GM12878 (cell line): Measurements from ENCODE around the gene MRS2. TPM values are rescaled to one million over a fixed set of nuclear protein-coding genes. Genes with fewer than 3 reads are reported as not detected.

ENCODE experiments used
- ATAC-seq: fragments of 200-7000 bp; cut with Tn5 transposase; 3 replicates; pipeline ENCODE4 v1.9.1; 2020; ENCODE audit warnings: mild to moderate bottlenecking, moderate library complexity
- BruUV-seq: library from RNA; stranded (reverse); fragments of 400-500 nt; replicated peaks from 2 replicates; lab custom pipeline; 2021; lab: Mats Ljungman, UMichigan
- CTCF ChIA-PET: fragments of 300-600 bp; sonication (Branson Sonifier 250); formaldehyde crosslinking; extraction: SDS; loops from one replicate; lab custom pipeline; 2021; ENCODE audit warnings: inconsistent platforms; lab: Yijun Ruan, JAX
- POLR2A ChIA-PET: fragments of 350-600 bp; formaldehyde crosslinking; extraction: SDS; loops from one replicate; lab custom pipeline; 2021; ENCODE audit warnings: inconsistent platforms; lab: Charles Lee
- RAD21 ChIA-PET: fragments of 300-600 bp; sonication (Branson Sonifier 250); formaldehyde crosslinking; loops from one replicate; lab custom pipeline; 2023; ENCODE audit warnings: antibody characterized with exemption; ENCODE audit not compliant: unreplicated experiment; lab: Charles Lee
- SMC1A ChIA-PET: fragments of 300-600 bp; sonication (Branson Sonifier 250); formaldehyde crosslinking; loops from one replicate; lab custom pipeline; 2023; ENCODE audit not compliant: unreplicated experiment, uncharacterized antibody; lab: Charles Lee
- DNase-seq: peaks from one replicate; pipeline ENCODE4 v3.0.0-alpha.2; 2011; ENCODE audit warnings: low read depth, low spot score
- FAIRE-seq: peaks from 3 replicates; lab custom pipeline; 2011; peaks lifted over from hg19 to GRCh38; lab: Jason Lieb, UNC
- H2AFZ ChIP-seq: 2 replicates; pipeline ENCODE4 v1.6.0; 2011; ENCODE audit warnings: low read depth, low read length, control low read depth; ENCODE audit not compliant: control insufficient read depth
- H3K27ac ChIP-seq: 2 replicates; pipeline ENCODE4 v1.5.1; 2011; ENCODE audit warnings: control low read depth; ENCODE audit not compliant: control insufficient read depth, insufficient read depth
- H3K27me3 ChIP-seq, 2 experiments: replicated peaks in 1 of 2; 2 replicates each; pipeline versions ENCODE4 v1.6.0 to v1.6.1; 2011; ENCODE audit warnings: low read length in 1 of 2; ENCODE audit not compliant: control insufficient read depth in 2 of 2, insufficient read depth in 2 of 2
- H3K36me3 ChIP-seq, 2 experiments: 2 replicates each; pipeline ENCODE4 v1.5.1; 2011; ENCODE audit warnings: low read length in 1 of 2; ENCODE audit not compliant: control insufficient read depth in 2 of 2, insufficient read depth in 2 of 2
- H3K4me1 ChIP-seq: 2 replicates; pipeline ENCODE4 v1.6.1; 2011; ENCODE audit warnings: mild to moderate bottlenecking, low read length, moderate library complexity, mixed read lengths; ENCODE audit not compliant: control insufficient read depth, insufficient read depth
- H3K4me2 ChIP-seq: 2 replicates; pipeline ENCODE4 v1.6.0; 2011; ENCODE audit warnings: control low read depth; ENCODE audit not compliant: control insufficient read depth, insufficient read depth
- H3K4me3 ChIP-seq: fragments of 200-600 bp; sonication (generic); 2 replicates; pipeline ENCODE4 v1.5.1; 2016
- H3K79me2 ChIP-seq: 2 replicates; pipeline ENCODE4 v1.6.0; 2011; ENCODE audit warnings: low read length; ENCODE audit not compliant: control insufficient read depth, insufficient read depth
- H3K9ac ChIP-seq: 2 replicates; pipeline ENCODE4 v1.8.0; 2011; ENCODE audit warnings: low read length, control low read depth, mixed read lengths; ENCODE audit not compliant: control insufficient read depth, insufficient read depth
- H3K9me3 ChIP-seq: replicated peaks from 3 replicates; pipeline ENCODE4 v1.5.1; 2011; ENCODE audit warnings: mild to moderate bottlenecking, low read length; ENCODE audit not compliant: control insufficient read depth, insufficient read depth
- H4K20me1 ChIP-seq: 2 replicates; pipeline ENCODE4 v1.6.0; 2011; ENCODE audit not compliant: control insufficient read depth, insufficient read depth
- CHD4 ChIP-seq: fragments of 200-600 bp; sonication (generic); IDR thresholded peaks from 2 replicates; pipeline ENCODE4 v1.6.1; 2016; ENCODE audit warnings: mild to moderate bottlenecking
- EZH2 ChIP-seq: IDR thresholded peaks from 2 replicates; pipeline ENCODE4 v1.6.1; 2012; ENCODE audit warnings: low read depth, mild to moderate bottlenecking, control low read depth, inconsistent platforms, low read length, borderline replicate concordance; ENCODE audit not compliant: control insufficient read depth
- JUND ChIP-seq: IDR thresholded peaks from 2 replicates; pipeline ENCODE4 v1.6.1; 2012; ENCODE audit warnings: low read depth, mild to moderate bottlenecking, low read length, improper control_type of control experiment, moderate library complexity
- MEF2B ChIP-seq: fragments of 450-650 bp; IDR thresholded peaks from 2 replicates; pipeline ENCODE4 v1.6.1; 2018; ENCODE audit warnings: mild to moderate bottlenecking, moderate library complexity; ENCODE audit not compliant: partially characterized antibody, poor library complexity, severe bottlenecking
- NRF1 ChIP-seq: conservative IDR thresholded peaks from 2 replicates; pipeline ENCODE4 v1.6.1; 2011; ENCODE audit warnings: mild to moderate bottlenecking, low read depth, low read length, improper control_type of control experiment
- RCOR1 ChIP-seq: conservative IDR thresholded peaks from 2 replicates; pipeline ENCODE4 v1.6.1; 2012; ENCODE audit warnings: low read depth, low read length, improper control_type of control experiment
- SMAD1 ChIP-seq: fragments of 450-650 bp; IDR thresholded peaks from 2 replicates; pipeline ENCODE4 v1.6.1; 2018; ENCODE audit warnings: mild to moderate bottlenecking, low read depth; ENCODE audit not compliant: partially characterized antibody
- SRF ChIP-seq, 2 experiments: IDR thresholded peaks; 2 replicates each; pipeline ENCODE4 v1.6.1; 2011; ENCODE audit warnings: low read depth in 2 of 2, low read length in 2 of 2, mild to moderate bottlenecking in 1 of 2, moderate library complexity in 1 of 2
- TBL1XR1 ChIP-seq: IDR thresholded peaks from 2 replicates; pipeline ENCODE4 v1.6.1; 2012; ENCODE audit warnings: low read depth, low read length, improper control_type of control experiment
- WRNIP1 ChIP-seq: IDR thresholded peaks from 2 replicates; pipeline ENCODE4 v1.6.1; 2011; ENCODE audit warnings: low read depth, low read length, improper control_type of control experiment, borderline replicate concordance
- ZSCAN29 ChIP-seq: fragments of 450-650 bp; IDR thresholded peaks from 2 replicates; pipeline ENCODE4 v1.6.1; 2017; ENCODE audit warnings: mild to moderate bottlenecking, moderate library complexity
- WGBS: methylation state at CpG from one replicate; pipeline ENCODE4 v1.1.6; 2016; ENCODE audit warnings: low lambda C conversion rate; ENCODE audit not compliant: insufficient replicate concordance, insufficient coverage; ENCODE audit errors: missing lambda C conversion rate; 5-methylcytosine and 5-hydroxymethylcytosine counted together
- in situ Hi-C: fragments of 300-500 bp; cut with MboI; formaldehyde crosslinking; loops from 9 replicates; pipeline ENCODE4 v1.14.3; 2018; ENCODE audit warnings: mixed read lengths
- intact Hi-C: fragments of 100-400 bp; cut with micrococcal nuclease; formaldehyde crosslinking; loops from one replicate; pipeline ENCODE4 v1.14.2; 2022; ENCODE audit not compliant: unreplicated experiment
- polyA plus RNA-seq, 11 experiments: library from polyadenylated mRNA; depleted of rRNA in 4 of 11; unstranded in 6 of 11; stranded (reverse) in 5 of 11; fragments of >200 nt; fragmentation: Nextera tagmentation in 4 of 11; fragmentation: Illumina TruSeq in 1 of 11; extraction: Ambion mirVana in 4 of 11; extraction: Trizol in 1 of 11; gene quantifications; 1 replicate in 1 of 11; 2 replicates in 10 of 11; pipeline versions ENCODE4 v1.2.1 to v1.2.3, GENCODE V29; 2011 to 2016; ENCODE audit warnings: inconsistent platforms in 2 of 11, missing spikeins in 2 of 11, low read depth in 1 of 11
- total RNA-seq, 4 experiments: library from RNA; depleted of rRNA in 3 of 4; stranded (reverse); fragments of >200 nt in 3 of 4; fragmentation: Illumina TruSeq in 1 of 4; extraction: Trizol in 1 of 4; gene quantifications; 2 replicates each; pipeline versions ENCODE4 v1.2.1 to v1.2.3, GENCODE V29; 2013 to 2021

Gene MRS2
- total and polyA plus RNA-seq, 10 of the 15 experiments (the other 5 are each of a cell fraction or from before 2014, with no cell fraction given) = 7.5 to 29.9 (median 24.2) TPM

- ChIA-PET CTCF (no interaction called here), POLR2A (no interaction called here), SMC1A (interaction anchor here (1.8 kb wide), 1 partner anchor 9 kb away, joined by 5 read pairs; no protein-coding TSS in a partner anchor), RAD21 (no interaction called here)
- intact Hi-C loops (loop anchor here (10.0 kb wide), 1 partner anchor 373 kb away; the partner anchor contains the start of gene GMNN), in situ Hi-C loops (no loop called here)
- Histone ChIP-seq H3K4me3 (no peak overlapping the region), H2AFZ (no peak overlapping the region), H3K27ac (no peak overlapping the region), H3K9ac (no peak overlapping the region), H3K9me3 (no peaks in the 10 kb centered on the region; the same call in 2 of the 3 replicates), H3K27me3 (no peaks in the 10 kb centered on the region), H3K4me1 (no peaks in the 10 kb centered on the region), H3K4me2 (no peak overlapping the region), H3K36me3 (no peaks in the 10 kb centered on the region), H4K20me1 (no peaks in the 10 kb centered on the region), H3K79me2 (peaks cover 28% of the 10 kb centered on the region)
- no peak for FAIRE-seq
- no TSS peak for BruUV-seq
- no peak for TF ChIP-seq JUND
- TF ChIP-seq TBL1XR1 = no peak
- no peak for ATAC-seq
- WGBS = 73% methylated on average over 4 of the region's 4 CpGs
- no peak for DNase-seq
Measured at GRCh38 chr6:24401458-24401857, 1.3 kb upstream of the MRS2 start.

DNA sequence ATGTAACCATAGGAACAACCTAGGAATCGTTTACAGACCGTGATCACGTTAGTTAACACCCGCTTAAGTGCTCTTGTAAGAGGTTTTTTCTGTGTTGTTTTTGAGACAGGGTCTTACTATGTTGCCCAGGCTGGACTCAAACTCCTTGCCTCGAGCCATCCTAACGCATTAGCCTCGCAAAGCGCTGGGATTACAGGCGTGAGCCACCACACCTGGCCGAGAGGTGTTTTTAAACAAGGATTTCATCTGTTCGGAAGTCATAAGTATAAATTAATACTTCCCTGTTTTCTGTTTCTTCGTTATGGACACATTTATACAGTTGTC is 727 bp downstream of the MRS2 start:
- TF ChIP-seq MEF2B (no peak), RCOR1 (no peak), ZSCAN29 (no peak), CHD4 (no peak), EZH2 (no peak), NRF1 (no peak), SMAD1 (no peak), WRNIP1 (no peak), SRF (IDR thresholded peaks at IDR 0.05; ENCODE audit: low read depth in 2 of 2, low read length in 2 of 2) (no peak)
- peak overlapping the region; percentile 49; the same call in 1 of the 2 replicates for H3K27ac ChIP-seq
- CTCF ChIA-PET = interaction anchor here (1.3 kb wide), 1 partner anchor 44 kb away, joined by 3 read pairs; no protein-coding TSS in a partner anchor
- peaks cover 32% of the 10 kb centered on the region for H3K79me2 ChIP-seq
- peak overlapping the region; percentile 71 for H3K9ac ChIP-seq
- no TSS peak for BruUV-seq
- under 1% methylated on average over 12 of the region's 12 CpGs for whole genome bisulfite sequencing
- peak overlapping the region; percentile 65 for H3K4me2 ChIP-seq
- H3K9me3 ChIP-seq = no peaks in the 10 kb centered on the region
- FAIRE-seq (no peak), ATAC-seq (no peak), DNase-seq (no peak)
- no peaks in the 10 kb centered on the region; a peak in 1 of 4 replicates for H3K36me3 ChIP-seq
- peak overlapping the region; percentile 96 for H2AFZ ChIP-seq
- H3K4me3 ChIP-seq = peak overlapping the region; percentile 85
- H4K20me1 ChIP-seq = no peaks in the 10 kb centered on the region
- intact Hi-C loops = loop anchor here (10.0 kb wide), 1 partner anchor 371 kb away; the partner anchor contains the start of gene GMNN
- POLR2A ChIA-PET = interaction anchor here (1.3 kb wide), 1 partner anchor 11 kb away, joined by 6 read pairs; no protein-coding TSS in a partner anchor
- H3K4me1 ChIP-seq = peaks cover 8% of the 10 kb centered on the region
- in situ Hi-C loops = no loop called here
- H3K27me3 ChIP-seq = no peaks in the 10 kb centered on the region
- SMC1A ChIA-PET = no interaction called here
- RAD21 ChIA-PET = no interaction called here
